ENCODE measurements around the gene NCK1. TPM values are rescaled to one million over a fixed set of nuclear protein-coding genes. Genes with fewer than 3 reads are reported as not detected.

The NCK1 gene
- total and polyA plus RNA-seq, 2 experiments from 2014 or later, result 28.4 to 28.7 TPM

GRCh38 chr3:136984837-136985236 lies 122.8 kb downstream of the NCK1 start:
- H3K36me3 Mint-ChIP-seq (ENCODE audit: low read depth), result peaks cover 23% of the 10 kb centered on the region
- no peak overlapping the region for H3K27ac Mint-ChIP-seq
- no peak overlapping the region for H3K27ac ChIP-seq (ENCODE audit: low read depth)
- H3K9me3 Mint-ChIP-seq, result peaks cover 21% of the 10 kb centered on the region
- H2AFZ ChIP-seq, result no peak overlapping the region
- ATAC-seq (no peak), DNase-seq (ENCODE audit: low spot score) (no peak)
- H3K27me3 Mint-ChIP-seq (ENCODE audit: insufficient read depth, low read depth, poor library complexity), result peaks cover 6% of the 10 kb centered on the region
- no peaks in the 10 kb centered on the region for H3K79me2 ChIP-seq (replicated peaks; ENCODE audit: insufficient read depth)
- no peaks in the 10 kb centered on the region for H3K27me3 ChIP-seq (ENCODE audit: insufficient read depth)
- H3K9me2 ChIP-seq (ENCODE audit: insufficient read depth), result no peaks in the 10 kb centered on the region
- no peak for TF ChIP-seq CREB1 (CRISPR knock-in tag; IDR thresholded peaks at IDR 0.05; ENCODE audit: low read depth)
- no peak for TF ChIP-seq EZH2phosphoT487 (IDR thresholded peaks at IDR 0.05; ENCODE audit: unreplicated experiment)
- TF ChIP-seq NANOG (IDR thresholded peaks at IDR 0.05; ENCODE audit: borderline replicate concordance), result no peak
- TF ChIP-seq POLR2AphosphoS5 (IDR thresholded peaks at IDR 0.05; ENCODE audit: low read depth), result no peak
- no peak for TF ChIP-seq ETS1 (IDR thresholded peaks at IDR 0.05)
- TF ChIP-seq EZH2 (IDR thresholded peaks at IDR 0.05; ENCODE audit: low read depth, unreplicated experiment), result no peak
- TF ChIP-seq STAT1 (IDR thresholded peaks at IDR 0.05; ENCODE audit: unreplicated experiment), result no peak
- TF ChIP-seq ZNF462 (CRISPR knock-in tag; IDR thresholded peaks at IDR 0.05), result no peak
- TF ChIP-seq REST (IDR thresholded peaks at IDR 0.05; ENCODE audit: unreplicated experiment), result no peak
- no peak for TF ChIP-seq ZNF331 (CRISPR knock-in tag; IDR thresholded peaks at IDR 0.05; ENCODE audit: low read depth)
- no peak for TF ChIP-seq JUNB (IDR thresholded peaks at IDR 0.05; ENCODE audit: unreplicated experiment)
- TF ChIP-seq ZNF114 (CRISPR knock-in tag; IDR thresholded peaks at IDR 0.05), result no peak
- no peak for TF ChIP-seq CTCF (conservative IDR thresholded peaks at IDR 0.05; ENCODE audit: low read depth in 2 of 2)
- no peak overlapping the region for H3K4me2 ChIP-seq
- H3K4me3 Mint-ChIP-seq, result no peak overlapping the region
- H3K4me3 ChIP-seq, result no peak overlapping the region
- no peaks in the 10 kb centered on the region for H3K4me1 ChIP-seq (ENCODE audit: insufficient read depth)
- no peaks in the 10 kb centered on the region for H3F3A ChIP-seq (replicated peaks; ENCODE audit: low read depth)
- H4K20me1 ChIP-seq (replicated peaks; ENCODE audit: insufficient read depth), result no peaks in the 10 kb centered on the region
- no peaks in the 10 kb centered on the region for H3K4me1 Mint-ChIP-seq
- H3K36me3 ChIP-seq (ENCODE audit: insufficient read depth), result no peaks in the 10 kb centered on the region
